Activated naive CD4-positive, alpha-beta T cell treated with anti-CD3 and anti-CD28 coated beads, Interleukin-2, amount 50 U/mL, for 72 hours (primary cell): ENCODE results near the gene ATOX1. TPM values are rescaled to one million over a fixed set of nuclear protein-coding genes. Genes with fewer than 3 reads are reported as not detected.

Experiments
- ATAC-seq, 2 donors: fragments of 150-1000 bp; cut with Tn5 transposase; 2 replicates each; pipeline ENCODE4 v1.10.0; 2021; ENCODE audit warnings: mild to moderate bottlenecking in 2 of 2, moderate library complexity in 2 of 2
- DNase-seq, 2 donors: peaks; one replicate each; pipeline ENCODE4 v3.0.0; 2021 to 2022; ENCODE audit warnings: low spot score in 2 of 2
- H3K27ac Mint-ChIP-seq, 2 donors: one replicate each; pipeline ENCODE4 v1.8.0; 2022; ENCODE audit warnings: mild to moderate bottlenecking in 2 of 2, mixed read lengths in 2 of 2
- H3K36me3 Mint-ChIP-seq, 2 donors: one replicate each; pipeline ENCODE4 v1.8.0; 2022; ENCODE audit warnings: mixed read lengths in 2 of 2
- H3K9me3 Mint-ChIP-seq, 2 donors: one replicate each; pipeline ENCODE4 v1.8.0; 2022; ENCODE audit warnings: mixed read lengths in 2 of 2
- total RNA-seq, 2 donors: library from RNA; stranded (reverse); gene quantifications; one replicate each; pipeline ENCODE4 v1.2.3, GENCODE V29; 2022

ATOX1 gene
- total RNA-seq, 2 donors from 2014 or later = 48.2 to 84.3 TPM

- DNase-seq (no peak), ATAC-seq (no peak)
- H3K36me3 Mint-ChIP-seq = no peaks in the 10 kb centered on the region
- H3K27ac Mint-ChIP-seq = no peak overlapping the region
- no peaks in the 10 kb centered on the region for H3K9me3 Mint-ChIP-seq
Observed at GRCh38 chr5:151695464-151695863, 63.0 kb downstream of the ATOX1 start.

- no peaks in the 10 kb centered on the region for H3K36me3 Mint-ChIP-seq
- ATAC-seq (no peak), DNase-seq (no peak)
- H3K9me3 Mint-ChIP-seq = no peaks in the 10 kb centered on the region
- H3K27ac Mint-ChIP-seq = no peak overlapping the region
Observed at GRCh38 chr5:151694035-151694485, 64.4 kb downstream of the ATOX1 start.

Other genes with a start within 250 kb of the ATOX1 start
- gene FAT2, start 167.3 kb downstream of the ATOX1 start, total RNA-seq = not detected
- under 1 TPM; 0.18 to 0.91 TPM for gene SPARC, start 71.7 kb downstream of the ATOX1 start, total RNA-seq
- gene G3BP1, start 13.3 kb upstream of the ATOX1 start, total RNA-seq = 100 to 1,000 TPM; 185 to 250 TPM
- gene GLRA1, start 166.2 kb upstream of the ATOX1 start, total RNA-seq = not detected